Hippocampal formation (tissue), 2 donors: ENCODE data around the gene GABRA4.
A peak's percentile ranks its signal among the peaks of the same experiment; 100 is the strongest.

Source experiments
- DNase-seq, 2 donors: peaks; one replicate each; lab custom pipeline; 2025; lab: John Stamatoyannopoulos, UW

Gene GABRA4

GRCh38 chr4:46993075-46994006 is at the start of gene GABRA4:
Gene GABRA4 (minus strand): TSS chr4:46993581. CDS start chr4:46993424, 157 bp downstream.
- DNase-seq = peak in 1 of 2 donors; percentile 8

DNA sequence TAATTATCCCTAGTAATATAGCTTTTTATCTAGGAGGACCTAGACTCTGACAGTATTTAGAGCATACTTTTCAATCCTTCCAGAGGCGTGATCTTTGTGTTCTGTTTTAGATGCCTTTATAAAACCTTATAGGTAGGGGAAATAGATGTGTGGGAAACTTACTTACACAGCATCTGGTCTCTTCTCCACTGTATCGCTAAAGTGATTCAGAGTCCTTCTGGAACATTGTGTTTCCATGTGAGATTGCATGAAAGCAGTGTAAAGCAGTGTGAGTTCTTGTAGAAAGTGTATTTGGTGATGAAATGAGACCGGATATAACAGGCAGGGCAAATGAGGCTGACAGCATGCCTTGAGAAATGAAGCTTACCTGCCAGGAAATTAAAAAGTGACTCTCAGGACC is 47.4 kb upstream of the GABRA4 start:
- DNase-seq = peak in 1 of 2 donors; percentile 38

- no peak for DNase-seq
Measured at GRCh38 chr4:47038263-47038662, 44.9 kb upstream of the GABRA4 start.

- DNase-seq = peak; percentile 66 to 70
Measured at GRCh38 chr4:47032405-47033106, 39.2 kb upstream of the GABRA4 start.

DNA sequence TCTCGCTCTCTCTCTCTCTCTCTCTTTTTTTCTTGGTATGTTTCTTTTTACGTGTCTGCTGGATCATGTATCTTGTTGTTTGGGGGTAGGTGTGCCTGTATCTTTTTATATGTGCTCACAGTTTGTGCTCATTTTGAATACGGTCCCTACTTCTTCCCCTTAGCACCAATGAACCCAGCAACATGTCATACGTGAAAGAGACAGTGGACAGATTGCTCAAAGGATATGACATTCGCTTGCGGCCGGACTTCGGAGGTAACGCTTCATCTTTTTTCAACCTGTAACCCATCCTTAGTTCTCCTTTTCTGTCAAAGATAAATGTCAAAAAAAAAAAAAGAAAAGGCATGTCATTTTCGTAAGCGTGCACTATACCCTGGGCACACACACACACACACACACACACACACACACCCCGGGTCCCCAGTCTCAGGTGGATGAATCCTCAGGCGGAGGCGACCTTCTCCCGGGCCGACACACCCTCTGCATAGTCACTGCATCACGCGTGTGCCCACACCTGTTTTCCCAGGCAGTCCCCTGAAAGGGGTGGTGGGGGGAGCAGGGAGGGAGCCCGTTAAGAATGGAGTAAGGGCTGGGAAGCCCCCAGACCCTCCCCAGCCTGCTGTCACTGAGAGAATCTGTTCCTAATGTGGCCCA is 38.5 kb upstream of the GABRA4 start:
- no peak for DNase-seq

DNA sequence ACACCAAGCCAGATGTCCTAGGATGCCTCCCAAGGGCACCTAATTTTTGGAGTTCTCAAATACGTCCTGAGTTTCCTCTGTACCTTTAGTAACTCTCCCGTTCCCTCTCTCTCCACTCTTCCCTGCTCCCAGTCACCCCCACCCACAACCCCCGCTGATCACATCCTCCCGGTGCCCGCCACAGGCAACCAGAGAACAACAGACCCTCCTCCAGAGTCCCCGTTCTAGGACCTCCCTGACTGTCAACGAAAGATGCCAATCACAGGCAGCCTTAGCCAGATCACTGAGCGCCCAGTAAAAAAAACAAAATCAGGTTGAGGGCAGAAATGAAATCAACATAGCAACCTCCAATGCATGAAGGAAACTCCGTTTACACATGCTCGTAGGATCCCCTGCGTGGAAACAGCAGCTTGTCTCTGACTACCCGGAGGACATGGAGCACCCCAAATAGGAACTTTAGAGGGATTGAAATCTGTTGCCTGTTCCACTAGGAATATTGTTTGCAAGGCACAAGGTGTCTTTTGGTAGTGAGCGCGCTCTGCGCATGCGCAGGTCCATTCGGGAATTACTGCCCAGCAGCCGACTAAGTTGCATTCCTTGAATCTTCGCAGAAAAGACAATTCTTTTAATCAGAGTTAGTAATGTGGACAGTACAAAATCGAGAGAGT is 37.8 kb upstream of the GABRA4 start, which contains the start of gene GABRB1:
Gene GABRB1 (plus strand): TSS at position 557 of the 668 bp plus-strand sequence.
- DNase-seq = peak; percentile 58 to 76

- DNase-seq = no peak
Measured at GRCh38 chr4:47017494-47017893, 24.1 kb upstream of the GABRA4 start.

- DNase-seq = no peak
Measured at GRCh38 chr4:47017081-47017480, 23.7 kb upstream of the GABRA4 start.

- DNase-seq = no peak
Measured at GRCh38 chr4:47013373-47013772, 20.0 kb upstream of the GABRA4 start.

GRCh38 chr4:47012676-47013075 is 19.3 kb upstream of the GABRA4 start:
- DNase-seq = no peak

GRCh38 chr4:47010912-47011446 is 17.6 kb upstream of the GABRA4 start:
- no peak for DNase-seq

- no peak for DNase-seq
Measured at GRCh38 chr4:47010347-47010911, 17.0 kb upstream of the GABRA4 start.

DNA sequence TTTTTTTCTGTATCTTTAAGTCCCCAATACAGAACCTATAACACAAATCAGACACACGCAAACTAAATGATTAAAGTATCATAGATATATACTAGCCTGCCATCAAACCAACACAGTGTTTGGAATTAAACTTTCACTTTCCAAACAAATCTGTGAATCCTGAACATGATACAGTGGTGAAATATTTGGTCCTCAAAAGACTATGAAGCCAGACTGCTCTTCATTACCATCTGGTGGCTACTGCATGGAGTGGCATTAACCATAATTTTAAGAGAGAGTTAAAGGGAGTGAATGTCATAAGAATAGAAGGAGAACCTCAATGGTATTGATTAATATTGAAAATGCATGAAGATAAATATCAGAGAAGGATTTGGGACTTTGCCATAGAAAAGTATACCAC is 9.2 kb upstream of the GABRA4 start:
- peak in 1 of 2 donors; percentile 16 for DNase-seq

DNA sequence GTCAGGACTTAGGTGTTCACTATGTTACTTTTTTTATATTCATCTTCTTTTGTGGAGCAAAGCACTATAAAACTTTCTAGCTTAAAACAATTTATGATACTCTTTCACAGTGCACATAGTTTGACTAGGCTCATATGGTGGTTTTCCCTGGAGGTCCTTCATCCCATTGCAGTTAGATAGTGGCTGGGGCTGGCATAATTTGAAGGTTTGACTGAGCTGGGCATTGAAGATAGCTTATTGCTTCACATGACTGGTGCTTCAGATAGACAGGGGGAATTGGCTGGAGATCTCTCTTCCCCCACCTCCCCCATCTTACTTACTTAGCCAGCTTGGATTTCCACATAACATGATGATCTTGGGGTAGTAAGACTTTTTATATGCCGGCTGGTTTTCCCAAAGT is 7.0 kb upstream of the GABRA4 start:
- no peak for DNase-seq

DNA sequence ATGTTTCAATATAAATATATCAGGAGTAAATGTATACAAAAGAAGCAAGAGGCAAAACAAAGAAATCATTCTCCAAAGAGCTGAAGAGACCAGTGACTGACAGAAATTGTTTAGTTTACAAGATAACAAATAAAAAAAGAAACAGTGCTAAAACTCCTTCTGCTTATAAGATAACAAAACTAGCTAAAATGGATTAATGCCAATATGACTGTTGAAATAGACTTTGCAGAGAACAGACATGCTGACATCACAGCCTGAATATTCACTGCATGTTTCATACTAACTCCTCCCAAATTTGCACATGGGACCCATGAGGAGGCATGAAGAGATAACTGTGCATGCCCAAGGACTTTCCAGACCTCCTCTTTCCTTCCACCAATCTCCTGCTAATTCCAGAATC is 6.2 kb upstream of the GABRA4 start:
- DNase-seq = no peak

DNA sequence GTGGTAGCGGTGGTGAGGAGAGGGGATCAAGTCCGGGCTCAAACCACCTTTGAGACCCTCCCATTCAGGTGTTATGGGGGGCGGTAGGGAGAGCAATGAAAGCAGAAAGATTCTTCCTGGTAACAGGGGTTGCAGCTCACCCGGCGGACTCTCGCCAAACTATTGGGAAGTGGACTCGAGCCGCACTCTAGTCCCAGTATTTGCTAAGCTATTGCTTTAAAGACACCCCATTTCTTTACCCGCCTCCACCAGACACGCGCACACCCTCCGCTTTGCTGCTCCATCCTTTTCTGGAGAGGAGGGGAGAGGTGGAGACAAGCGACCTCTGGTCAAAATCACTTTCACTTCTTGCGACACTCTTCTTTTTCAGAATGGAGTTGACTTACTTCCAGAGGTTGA is 625 bp upstream of the GABRA4 start:
- DNase-seq = no peak

- peak in 1 of 2 donors; percentile 2 for DNase-seq
Measured at GRCh38 chr4:46992338-46992737, 1.0 kb downstream of the GABRA4 start.

DNA sequence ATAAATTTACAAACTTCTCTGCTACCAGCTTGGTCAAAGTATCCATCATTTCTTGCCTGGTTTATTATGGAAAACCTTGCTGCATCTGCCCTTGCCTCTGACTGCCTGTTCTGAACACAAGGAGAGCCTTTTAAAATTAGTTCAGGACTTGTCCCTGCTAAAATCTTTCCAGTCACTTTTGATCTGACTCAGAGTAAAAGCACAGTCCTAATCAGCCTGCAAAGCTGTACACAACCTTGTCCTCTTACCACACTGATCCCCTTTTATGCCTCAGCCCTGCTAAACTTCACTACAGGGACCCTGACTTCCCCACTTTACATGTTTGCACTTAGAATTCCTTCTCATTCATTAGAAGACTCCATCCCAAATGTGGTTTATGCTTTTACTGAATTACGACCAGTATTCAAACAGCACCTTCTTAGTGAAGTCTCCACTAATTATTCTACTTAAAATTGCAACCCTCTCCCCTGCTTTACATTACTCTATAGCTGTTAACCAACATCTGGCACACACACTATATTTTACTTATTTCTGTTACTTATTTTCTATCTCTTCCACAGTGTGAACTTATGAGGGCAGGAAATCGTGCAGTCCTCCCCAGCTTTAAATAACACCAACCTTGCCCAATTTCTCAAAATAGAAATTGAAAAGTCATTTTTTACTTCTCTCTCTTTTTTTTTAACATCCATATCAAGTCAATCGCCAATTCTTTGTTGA is 6.3 kb downstream of the GABRA4 start:
- DNase-seq = no peak

GRCh38 chr4:46984781-46985180 is 8.6 kb downstream of the GABRA4 start:
- no peak for DNase-seq

GRCh38 chr4:46980851-46981250 is 12.5 kb downstream of the GABRA4 start:
- no peak for DNase-seq

GRCh38 chr4:46979726-46980125 is 13.7 kb downstream of the GABRA4 start:
- no peak for DNase-seq
